GM13977 (cell line): ENCODE results near the gene NRXN2.
"Not testable (repeated sequence)": the region's sequence is repeated elsewhere in the genome, so short reads cannot be mapped to it uniquely, and the experiment has no call there.

Experiments used
- DNase-seq: peaks from one replicate; pipeline ENCODE4 v3.0.0; 2012; ENCODE audit warnings: low spot score
- CTCF ChIP-seq: IDR thresholded peaks from 2 replicates; pipeline ENCODE4 v1.5.1; 2012; ENCODE audit warnings: mild to moderate bottlenecking, control low read depth; ENCODE audit not compliant: insufficient read depth; ENCODE audit errors: extremely low read depth, missing control alignments
- in situ Hi-C: fragments of 300-500 bp; cut with MboI; formaldehyde crosslinking; loops from one replicate; pipeline ENCODE4 v1.12.0; 2022; ENCODE audit warnings: low sequenced_read_pairs, low pct_unique_long_range_greater_than_20kb, mixed read lengths, inconsistent platforms; ENCODE audit not compliant: unreplicated experiment

NRXN2 gene

DNA sequence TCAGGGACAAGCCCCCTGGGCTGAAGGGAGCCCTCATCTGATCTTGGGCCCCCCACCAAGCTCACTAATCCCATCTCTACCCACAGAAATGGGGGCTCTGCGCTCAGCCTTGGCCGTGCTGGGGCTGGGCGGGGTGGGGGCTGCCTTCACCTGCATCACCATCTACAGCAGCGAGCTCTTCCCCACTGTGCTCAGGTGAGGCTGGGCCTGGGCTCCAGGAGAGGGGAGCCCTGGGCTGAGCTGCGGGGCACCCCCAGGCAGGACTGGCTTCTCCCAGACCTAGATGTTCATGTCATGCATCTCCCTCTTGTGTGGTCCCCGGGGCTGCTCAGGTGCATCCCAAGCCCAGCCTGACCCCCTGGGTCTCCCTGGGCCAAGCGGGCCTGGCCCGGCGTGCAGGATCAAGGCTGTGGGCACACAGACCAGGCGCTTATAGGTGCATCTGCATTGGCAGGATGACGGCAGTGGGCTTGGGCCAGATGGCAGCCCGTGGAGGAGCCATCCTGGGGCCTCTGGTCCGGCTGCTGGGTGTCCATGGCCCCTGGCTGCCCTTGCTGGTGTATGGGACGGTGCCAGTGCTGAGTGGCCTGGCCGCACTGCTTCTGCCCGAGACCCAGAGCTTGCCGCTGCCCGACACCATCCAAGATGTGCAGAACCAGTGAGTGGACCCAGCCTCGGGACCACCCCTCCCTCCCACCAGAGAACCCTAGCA lies 122.6 kb downstream of the NRXN2 start:
- DNase-seq, result no peak
- in situ Hi-C loops, result no loop called here
- TF ChIP-seq CTCF, result no peak

GRCh38 chr11:64599698-64600211 lies 123.2 kb downstream of the NRXN2 start:
- TF ChIP-seq CTCF, result no peak
- in situ Hi-C loops, result no loop called here
- DNase-seq, result no peak

- DNase-seq, result no peak
- in situ Hi-C loops, result no loop called here
Observed at GRCh38 chr11:64598797-64599697, 124.0 kb downstream of the NRXN2 start.

DNA sequence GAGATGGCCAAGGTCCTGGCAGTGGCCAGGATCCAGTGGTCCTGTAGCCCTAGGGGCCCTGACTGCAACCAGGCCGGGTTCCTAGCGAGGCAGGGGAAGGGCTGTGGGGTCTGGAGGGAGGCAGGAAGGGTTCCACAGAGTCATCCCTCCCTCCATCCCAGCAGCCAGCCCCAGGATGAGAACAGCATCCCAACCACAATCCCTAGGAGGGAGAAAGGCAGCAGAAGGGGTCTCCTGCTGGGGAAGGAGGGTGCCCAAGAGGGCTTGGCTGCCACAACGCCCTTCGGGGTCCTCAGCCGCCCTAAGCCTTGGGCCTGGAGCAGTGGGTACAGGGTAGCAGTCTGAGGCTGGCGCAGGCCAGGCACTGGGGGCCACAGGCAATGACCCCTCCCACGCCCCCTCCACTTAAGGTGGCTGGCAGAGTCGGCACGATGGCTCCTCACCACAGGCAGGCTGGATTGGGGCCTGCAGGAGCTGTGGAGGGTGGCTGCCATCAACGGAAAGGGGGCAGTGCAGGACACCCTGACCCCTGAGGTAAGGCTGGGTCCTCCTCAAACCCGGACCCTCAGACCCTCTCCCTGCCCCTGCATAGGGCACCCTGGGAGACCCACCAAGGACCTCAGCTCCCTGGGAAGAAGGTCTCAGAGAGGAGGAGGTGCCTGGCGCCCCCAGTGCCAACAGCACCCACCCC lies 124.7 kb downstream of the NRXN2 start:
- in situ Hi-C loops, result no loop called here
- no peak for TF ChIP-seq CTCF
- DNase-seq, result no peak

More at GRCh38 chr11:64598797-64599697, 124.0 kb downstream of the NRXN2 start:
- TF ChIP-seq CTCF, result no peak

- in situ Hi-C loops, result no loop called here
- DNase-seq, result no peak
- no peak for TF ChIP-seq CTCF
Observed at GRCh38 chr11:64597671-64598101, 125.3 kb downstream of the NRXN2 start.

DNA sequence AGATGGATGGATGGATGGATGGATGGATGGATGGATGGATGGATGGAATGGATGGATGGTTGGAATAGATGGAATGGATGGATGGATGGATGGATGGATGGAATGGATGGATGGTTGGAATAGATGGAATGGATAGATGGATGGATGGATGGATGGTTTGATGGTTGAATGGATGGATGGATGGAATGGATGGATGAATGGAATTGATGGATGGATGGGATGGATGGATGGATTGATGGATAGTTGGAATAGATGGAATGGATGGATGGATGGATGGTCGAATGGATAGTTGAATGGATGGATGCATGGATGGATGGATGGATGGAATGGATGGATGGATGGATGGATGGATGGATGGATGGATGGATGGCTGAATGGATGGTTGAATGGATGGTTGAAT lies 127.1 kb downstream of the NRXN2 start:
- DNase-seq, in situ Hi-C loops: not testable (repeated sequence)
